ENCODE results near the gene UNC50.

UNC50 gene

DNA sequence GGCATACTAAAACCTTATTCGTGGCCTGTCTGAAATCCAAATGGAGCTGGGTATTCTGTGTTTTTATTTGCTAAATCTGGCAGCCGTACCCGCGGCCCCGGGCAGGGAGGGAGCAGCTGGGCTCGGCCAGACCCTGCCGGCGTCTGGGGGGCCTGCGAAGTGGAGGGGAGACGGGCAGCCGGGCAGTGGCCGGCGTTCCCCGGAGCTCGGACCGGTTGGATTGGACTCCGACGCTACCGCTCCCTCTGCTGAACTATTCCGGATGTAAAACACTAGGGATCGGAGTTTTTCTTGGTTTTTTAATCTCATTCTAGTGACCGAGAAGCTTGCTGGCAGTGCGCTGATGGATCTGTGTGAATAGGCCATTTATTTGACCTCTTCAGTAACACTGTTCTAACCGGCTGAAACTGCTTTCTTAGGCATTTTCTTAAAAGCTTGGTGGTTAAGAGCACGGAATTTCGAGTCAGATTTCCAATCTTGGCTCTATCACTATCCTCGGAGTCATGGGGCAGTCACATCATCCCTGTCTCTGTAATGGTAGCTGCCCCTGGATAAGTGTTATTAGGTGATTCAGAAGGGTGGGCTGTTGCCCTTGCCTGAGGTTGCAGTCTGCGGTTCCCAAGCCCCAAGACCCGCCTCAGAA lies 694 bp downstream of the UNC50 start:
- TF ChIP-seq, protein P1, sequence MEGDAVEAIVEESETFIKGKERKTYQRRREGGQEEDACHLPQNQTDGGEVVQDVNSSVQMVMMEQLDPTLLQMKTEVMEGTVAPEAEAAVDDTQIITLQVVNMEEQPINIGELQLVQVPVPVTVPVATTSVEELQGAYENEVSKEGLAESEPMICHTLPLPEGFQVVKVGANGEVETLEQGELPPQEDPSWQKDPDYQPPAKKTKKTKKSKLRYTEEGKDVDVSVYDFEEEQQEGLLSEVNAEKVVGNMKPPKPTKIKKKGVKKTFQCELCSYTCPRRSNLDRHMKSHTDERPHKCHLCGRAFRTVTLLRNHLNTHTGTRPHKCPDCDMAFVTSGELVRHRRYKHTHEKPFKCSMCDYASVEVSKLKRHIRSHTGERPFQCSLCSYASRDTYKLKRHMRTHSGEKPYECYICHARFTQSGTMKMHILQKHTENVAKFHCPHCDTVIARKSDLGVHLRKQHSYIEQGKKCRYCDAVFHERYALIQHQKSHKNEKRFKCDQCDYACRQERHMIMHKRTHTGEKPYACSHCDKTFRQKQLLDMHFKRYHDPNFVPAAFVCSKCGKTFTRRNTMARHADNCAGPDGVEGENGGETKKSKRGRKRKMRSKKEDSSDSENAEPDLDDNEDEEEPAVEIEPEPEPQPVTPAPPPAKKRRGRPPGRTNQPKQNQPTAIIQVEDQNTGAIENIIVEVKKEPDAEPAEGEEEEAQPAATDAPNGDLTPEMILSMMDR (conservative IDR thresholded peaks at IDR 0.05; ENCODE audit: low read depth, low read length), result peak; percentile 5
- peak; percentile 18 for DNase-seq (ENCODE audit: low read depth)
- peak overlapping the region; percentile 90 for H3K4me3 ChIP-seq (ENCODE audit: low read length)

DNA sequence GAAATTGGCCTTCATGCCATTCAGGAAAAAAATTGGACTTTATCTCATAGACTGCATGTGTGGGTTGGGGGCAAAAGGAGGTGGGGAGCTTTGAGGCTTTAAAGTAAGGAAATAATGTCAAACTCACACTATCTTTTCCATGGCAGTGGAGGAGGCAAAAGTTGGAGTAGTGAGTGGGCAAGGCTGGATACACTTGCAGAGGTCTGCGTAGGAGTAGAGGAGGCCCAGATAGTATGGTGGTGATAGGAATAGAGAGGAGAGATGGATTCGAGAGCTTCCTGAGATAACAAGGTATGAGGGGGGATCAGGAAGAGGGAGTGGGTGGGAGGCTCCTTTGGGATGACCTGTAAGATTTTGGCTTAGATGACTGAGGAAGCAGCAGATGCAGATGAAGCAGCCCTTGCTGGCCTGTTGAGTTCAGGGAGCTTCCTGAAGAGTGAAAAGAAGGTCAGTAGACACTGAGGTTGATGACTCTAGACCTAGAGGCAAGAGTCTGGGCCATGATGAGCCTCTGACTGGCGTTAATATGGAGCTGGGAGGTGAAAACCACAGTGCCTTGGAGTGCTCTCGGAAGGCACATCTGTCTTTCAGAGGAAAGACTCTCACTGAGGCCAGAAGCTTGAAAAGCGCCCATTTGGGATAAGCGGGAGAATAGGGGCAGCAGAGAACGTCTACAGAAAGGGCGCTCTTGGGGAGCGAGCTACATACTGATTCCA lies 5.8 kb downstream of the UNC50 start:
- TF ChIP-seq, protein P1 (conservative IDR thresholded peaks at IDR 0.05; ENCODE audit: low read depth, low read length), result no peak
- H3K4me3 ChIP-seq (ENCODE audit: low read length), result no peak overlapping the region
- no peak for DNase-seq (ENCODE audit: low read depth)

DNA sequence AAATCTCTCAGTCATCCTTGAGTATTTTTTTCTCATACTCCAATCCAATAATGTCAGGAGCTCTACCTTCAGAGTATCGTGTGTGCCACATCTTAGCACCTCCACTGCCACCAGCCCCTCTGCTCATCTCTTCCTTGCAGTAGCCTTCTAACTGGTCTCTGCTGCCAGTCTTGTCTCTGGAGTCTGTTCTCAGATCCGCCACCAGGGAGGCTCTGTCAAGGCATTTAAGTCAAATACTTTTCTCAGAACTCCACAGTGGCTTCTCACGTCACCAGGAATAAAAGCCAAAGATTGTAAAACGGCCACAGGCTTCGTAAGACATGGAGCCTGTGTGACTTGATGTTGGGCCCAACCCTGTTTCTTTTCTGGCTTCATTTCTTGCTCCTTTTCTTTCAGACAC lies 7.1 kb downstream of the UNC50 start:
- TF ChIP-seq, protein P1 (conservative IDR thresholded peaks at IDR 0.05; ENCODE audit: low read depth, low read length), result peak; percentile 2
- DNase-seq (ENCODE audit: low read depth), result no peak
- no peak overlapping the region for H3K4me3 ChIP-seq (ENCODE audit: low read length)

DNA sequence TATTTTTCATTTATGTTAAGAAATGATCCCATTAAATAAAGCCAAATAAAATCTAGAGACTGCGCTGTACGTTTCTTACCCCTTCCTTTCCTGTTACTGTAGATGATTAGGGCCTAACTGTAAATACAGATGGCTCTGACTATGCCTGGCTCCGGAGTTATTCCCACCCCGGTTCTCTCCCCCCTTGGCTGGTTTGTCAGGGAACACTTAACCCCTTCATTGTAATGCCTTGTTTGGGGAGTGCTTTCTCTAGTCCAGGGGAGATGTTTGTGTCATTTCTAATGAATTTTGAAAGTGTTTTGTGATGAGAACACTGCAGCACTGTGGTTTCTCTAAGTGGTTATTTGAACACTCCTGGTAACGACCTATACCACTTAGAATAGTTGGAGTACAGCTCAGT lies 8.8 kb downstream of the UNC50 start:
- TF ChIP-seq, protein P1 (conservative IDR thresholded peaks at IDR 0.05; ENCODE audit: low read depth, low read length), result no peak
- H3K4me3 ChIP-seq (ENCODE audit: low read length), result no peak overlapping the region
- DNase-seq (ENCODE audit: low read depth), result no peak

DNA sequence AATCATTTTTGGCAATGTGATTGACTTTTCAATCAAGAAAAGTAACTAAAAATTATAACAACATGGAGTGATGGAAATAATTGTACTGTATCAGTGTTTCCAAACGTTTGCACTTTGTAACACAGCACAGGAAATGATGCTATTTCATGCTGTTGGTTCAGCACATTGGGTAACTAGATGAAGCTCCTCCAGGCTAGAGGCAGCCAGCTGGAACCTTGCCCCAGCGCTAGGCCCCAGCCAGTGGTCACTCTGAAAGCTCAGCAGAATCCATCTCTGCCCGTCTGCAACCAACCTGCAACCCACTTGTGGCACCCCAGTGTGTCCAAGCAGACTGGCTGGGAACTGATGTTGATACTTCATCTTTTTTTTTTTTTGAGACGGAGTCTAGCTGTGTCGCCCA lies 15.3 kb downstream of the UNC50 start:
- TF ChIP-seq, protein P1 (conservative IDR thresholded peaks at IDR 0.05; ENCODE audit: low read depth, low read length), result no peak
- H3K4me3 ChIP-seq (ENCODE audit: low read length), result no peak overlapping the region
- no peak for DNase-seq (ENCODE audit: low read depth)

DNA sequence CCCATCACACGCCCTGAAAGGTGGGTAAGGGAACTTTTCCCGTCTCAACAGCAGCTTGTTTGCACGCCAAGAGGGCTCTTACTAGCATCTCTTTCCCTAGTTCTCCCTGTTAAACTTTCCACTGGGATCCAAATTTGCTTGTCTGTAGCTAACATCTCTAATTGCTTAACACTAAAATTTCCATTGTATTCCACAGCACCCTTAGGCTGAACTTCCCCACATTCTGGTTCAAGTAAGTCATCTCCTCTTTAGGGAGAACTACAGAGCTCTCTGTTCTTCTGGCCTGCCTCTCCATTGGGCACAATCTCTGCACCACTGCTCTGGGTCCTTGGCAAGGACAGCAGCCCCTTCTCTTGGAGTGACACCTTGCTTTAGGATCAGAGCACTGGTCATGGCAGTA lies 24.0 kb downstream of the UNC50 start:
- TF ChIP-seq, protein P1 (conservative IDR thresholded peaks at IDR 0.05; ENCODE audit: low read depth, low read length), result no peak
- DNase-seq (ENCODE audit: low read depth), result no peak

More for the DNA sequence above, 24.0 kb downstream of the UNC50 start:
- no peak overlapping the region for H3K4me3 ChIP-seq (ENCODE audit: low read length)

Data from retinal pigment epithelial cell (primary cell).